Erythroblast (primary cell): ENCODE results near the gene TBC1D2B.

ENCODE experiments used
- DNase-seq, 2 experiments: peaks; one replicate each; lab custom pipeline; 2025; lab: John Stamatoyannopoulos, UW
- GATA1 ChIP-seq: IDR thresholded peaks from 2 replicates; pipeline ENCODE4 v1.6.1; 2011; ENCODE audit warnings: low read depth, mild to moderate bottlenecking, control low read depth, low read length, moderate library complexity
- POLR2A ChIP-seq: IDR thresholded peaks from 2 replicates; pipeline ENCODE4 v1.6.1; 2011; ENCODE audit warnings: mild to moderate bottlenecking, low read length

The TBC1D2B gene

GRCh38 chr15:78077053-78077870 is at the start of gene TBC1D2B:
TSS of gene TBC1D2B (minus strand) at chr15:78077711. CDS start at chr15:78077652, 59 bp downstream.
- TF ChIP-seq POLR2A (no peak), GATA1 (no peak)
- DNase-seq = peak; percentile 72 to 73

GRCh38 chr15:78125267-78125666 is 47.8 kb upstream of the TBC1D2B start:
- TF ChIP-seq POLR2A = no peak
- TF ChIP-seq GATA1 = no peak
- no peak for DNase-seq

- DNase-seq = no peak
Measured at GRCh38 chr15:78120523-78120922, 43.0 kb upstream of the TBC1D2B start.

GRCh38 chr15:78112551-78112950 is 35.0 kb upstream of the TBC1D2B start:
- no peak for DNase-seq
- TF ChIP-seq POLR2A (no peak), GATA1 (no peak)

More at GRCh38 chr15:78120523-78120922, 43.0 kb upstream of the TBC1D2B start:
- TF ChIP-seq GATA1 = no peak
- no peak for TF ChIP-seq POLR2A

GRCh38 chr15:78111788-78112187 is 34.3 kb upstream of the TBC1D2B start:
- TF ChIP-seq POLR2A (no peak), GATA1 (no peak)
- DNase-seq = no peak

- no peak for TF ChIP-seq POLR2A
- TF ChIP-seq GATA1 = no peak
- no peak for DNase-seq
Measured at GRCh38 chr15:78110916-78111475, 33.5 kb upstream of the TBC1D2B start.

GRCh38 chr15:78110096-78110495 is 32.6 kb upstream of the TBC1D2B start:
- TF ChIP-seq GATA1 (no peak), POLR2A (no peak)
- no peak for DNase-seq

GRCh38 chr15:78109156-78109555 is 31.6 kb upstream of the TBC1D2B start:
- TF ChIP-seq GATA1 (no peak), POLR2A (no peak)
- DNase-seq = no peak

GRCh38 chr15:78108300-78109084 is 31.0 kb upstream of the TBC1D2B start:
- TF ChIP-seq GATA1 (no peak), POLR2A (no peak)
- DNase-seq = peak; percentile 80 to 81

- TF ChIP-seq GATA1 = no peak
- no peak for TF ChIP-seq POLR2A
- no peak for DNase-seq
Measured at GRCh38 chr15:78107471-78107870, 30.0 kb upstream of the TBC1D2B start.

- DNase-seq = no peak
Measured at GRCh38 chr15:78105476-78106241, 28.1 kb upstream of the TBC1D2B start.

GRCh38 chr15:78104566-78105475 is 27.3 kb upstream of the TBC1D2B start:
- TF ChIP-seq POLR2A (no peak), GATA1 (no peak)

More at GRCh38 chr15:78105476-78106241, 28.1 kb upstream of the TBC1D2B start:
- no peak for TF ChIP-seq GATA1
- no peak for TF ChIP-seq POLR2A

More at GRCh38 chr15:78104566-78105475, 27.3 kb upstream of the TBC1D2B start:
- DNase-seq = no peak
